GM12891 (cell line): ENCODE results near the gene CHSY1.

ENCODE experiments used
- DNase-seq: peaks from one replicate; pipeline ENCODE4 v3.0.0; 2011; ENCODE audit warnings: low spot score; ENCODE audit not compliant: insufficient read length
- FAIRE-seq: peaks from 2 replicates; lab custom pipeline; 2011; peaks lifted over from hg19 to GRCh38; lab: Jason Lieb, UNC
- PAX5 ChIP-seq: IDR thresholded peaks from 2 replicates; pipeline ENCODE4 v1.6.1; 2011; ENCODE audit warnings: low read length, moderate library complexity, mild to moderate bottlenecking; ENCODE audit not compliant: insufficient read depth, severe bottlenecking
- POLR2A ChIP-seq: IDR thresholded peaks from 2 replicates; pipeline ENCODE4 v1.6.1; 2011; ENCODE audit warnings: low read depth, low read length, control low read depth
- POLR2AphosphoS5 ChIP-seq: IDR thresholded peaks from 2 replicates; pipeline ENCODE4 v1.6.1; 2011; ENCODE audit warnings: low read depth, low read length, control low read depth
- POU2F2 ChIP-seq: IDR thresholded peaks from 2 replicates; pipeline ENCODE4 v1.6.1; 2011; ENCODE audit warnings: low read depth, mild to moderate bottlenecking, control low read depth, low read length, moderate library complexity
- SPI1 ChIP-seq: IDR thresholded peaks from 2 replicates; pipeline ENCODE4 v1.6.1; 2011; ENCODE audit warnings: low read depth, low read length, control low read depth
- TAF1 ChIP-seq: IDR thresholded peaks from 2 replicates; pipeline ENCODE4 v1.6.1; 2011; ENCODE audit warnings: low read depth, low read length, control low read depth

Gene CHSY1

DNA sequence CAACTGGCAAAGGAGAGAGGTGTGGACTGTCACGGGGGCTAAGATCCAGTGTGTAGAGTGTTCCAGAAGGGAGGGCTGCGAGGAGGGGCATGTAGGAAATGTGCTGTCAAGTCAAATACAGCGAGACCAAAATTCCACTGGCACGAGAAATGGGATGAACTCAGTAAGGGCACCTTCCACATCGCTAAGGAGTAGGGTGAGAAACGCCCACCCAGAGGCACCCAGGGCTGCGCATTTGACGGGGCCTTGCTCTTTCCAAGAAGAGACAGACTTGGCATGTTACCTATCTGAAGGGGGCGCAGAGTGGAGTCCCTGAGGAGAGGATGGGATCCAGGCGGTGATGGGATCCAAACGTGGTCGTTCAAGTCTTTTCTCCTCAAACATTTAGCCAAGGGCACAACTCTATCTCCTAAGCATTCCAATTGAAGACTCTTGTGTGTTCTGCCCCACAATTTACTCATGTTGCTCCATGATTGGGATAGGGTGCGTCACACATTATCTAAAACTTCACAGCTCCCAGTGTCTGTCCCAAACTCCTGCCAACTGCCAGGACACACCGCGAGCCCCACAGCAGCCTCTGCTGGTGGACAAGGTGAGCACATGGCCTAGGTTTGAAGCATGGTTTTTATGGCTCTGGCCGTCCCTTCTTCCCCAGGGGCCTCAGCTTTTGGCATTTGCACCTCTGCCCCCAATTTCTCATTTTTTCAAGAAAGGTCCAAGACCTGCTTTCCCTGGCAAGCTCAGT is 17.8 kb upstream of the CHSY1 start:
- FAIRE-seq (no peak), DNase-seq (no peak)
- no peak for TF ChIP-seq POLR2A
- peak; percentile 51; the same call in 1 of the 2 replicates for TF ChIP-seq POLR2AphosphoS5

DNA sequence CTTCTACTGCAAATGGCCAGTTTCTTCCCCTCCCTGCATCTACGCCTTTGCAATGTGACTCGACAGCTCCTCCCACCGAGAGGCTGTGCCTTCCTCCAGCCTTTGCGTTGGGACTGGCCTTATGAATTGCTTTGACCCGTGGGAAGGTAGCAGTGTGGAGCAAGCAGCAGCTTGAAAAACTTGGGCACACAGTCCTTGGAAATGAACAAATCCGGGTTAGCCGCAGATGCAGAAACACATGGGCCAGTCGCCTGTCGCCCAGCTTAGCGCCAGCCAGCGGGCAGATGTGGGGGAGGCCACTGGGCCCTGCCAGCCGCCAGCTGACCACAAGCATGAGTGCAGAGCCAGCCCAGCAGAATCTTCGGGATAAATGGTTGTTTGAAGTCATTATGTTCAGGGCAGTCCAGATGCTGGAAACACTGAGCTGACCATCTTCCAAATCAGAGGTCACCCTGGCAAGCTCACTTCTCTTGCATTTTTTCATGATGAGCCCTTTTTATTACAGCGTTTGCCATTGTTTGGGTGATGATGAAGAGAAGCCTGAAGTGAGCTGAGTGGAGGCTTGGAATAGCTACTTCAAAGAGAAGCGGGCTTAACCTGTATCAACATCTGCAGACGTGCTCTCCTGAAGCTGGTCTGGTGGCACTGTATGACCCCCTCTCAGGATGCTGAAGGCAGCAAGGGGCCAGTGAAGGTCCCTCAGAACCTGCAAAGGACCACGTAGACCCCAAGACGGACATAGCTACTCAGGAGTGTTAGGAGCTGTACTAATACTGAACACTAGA is 15.7 kb upstream of the CHSY1 start:
- TF ChIP-seq POLR2AphosphoS5 (no peak), POLR2A (no peak), TAF1 (no peak), PAX5 (no peak), POU2F2 (no peak), SPI1 (no peak)
- no peak for FAIRE-seq
- no peak for DNase-seq

DNA sequence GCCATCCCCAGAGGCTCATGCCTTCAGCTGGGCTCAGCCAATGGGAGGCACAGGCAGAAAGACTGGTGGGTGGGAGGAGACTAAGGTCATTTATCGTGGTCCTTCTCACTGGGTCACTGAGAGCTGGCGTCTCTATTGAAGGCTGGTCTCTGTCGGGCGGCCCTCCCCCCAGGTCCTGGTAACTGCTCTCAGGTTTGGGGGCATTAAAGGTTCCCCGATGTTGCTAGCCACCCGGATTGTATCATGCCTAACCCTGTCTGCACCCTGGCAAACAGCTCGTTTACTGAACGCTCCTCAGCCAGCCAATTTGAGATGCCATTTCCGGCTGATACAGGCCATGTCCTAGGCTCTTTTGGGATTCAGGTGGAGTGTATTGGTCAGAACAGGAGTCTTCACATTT is 14.9 kb upstream of the CHSY1 start:
- FAIRE-seq (no peak), DNase-seq (no peak)
- TF ChIP-seq SPI1: no peak
- no peak for TF ChIP-seq POU2F2
- no peak for TF ChIP-seq TAF1
- no peak for TF ChIP-seq POLR2A
- no peak for TF ChIP-seq POLR2AphosphoS5
- no peak for TF ChIP-seq PAX5

DNA sequence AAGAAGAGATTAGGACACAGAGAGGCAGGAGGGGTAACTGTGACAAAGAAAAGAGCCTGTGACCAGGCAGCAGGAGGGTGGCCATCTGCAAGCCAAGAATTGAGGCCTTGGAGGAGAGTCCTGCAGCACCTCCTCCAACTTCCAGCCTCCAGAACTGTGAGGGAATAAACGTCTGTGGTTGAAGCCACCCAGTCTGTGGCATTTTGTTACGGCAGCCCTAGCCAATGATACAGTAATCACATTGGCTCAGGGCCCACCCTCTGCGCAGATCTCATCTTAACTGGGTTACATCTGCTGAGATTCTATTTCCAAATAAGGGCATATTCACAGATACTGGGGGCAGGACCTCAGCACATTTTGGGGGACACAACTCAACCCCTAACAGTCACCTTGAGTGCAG is 14.2 kb upstream of the CHSY1 start:
- FAIRE-seq (no peak), DNase-seq (no peak)
- TF ChIP-seq POU2F2 (no peak), TAF1 (no peak), POLR2A (no peak)

DNA sequence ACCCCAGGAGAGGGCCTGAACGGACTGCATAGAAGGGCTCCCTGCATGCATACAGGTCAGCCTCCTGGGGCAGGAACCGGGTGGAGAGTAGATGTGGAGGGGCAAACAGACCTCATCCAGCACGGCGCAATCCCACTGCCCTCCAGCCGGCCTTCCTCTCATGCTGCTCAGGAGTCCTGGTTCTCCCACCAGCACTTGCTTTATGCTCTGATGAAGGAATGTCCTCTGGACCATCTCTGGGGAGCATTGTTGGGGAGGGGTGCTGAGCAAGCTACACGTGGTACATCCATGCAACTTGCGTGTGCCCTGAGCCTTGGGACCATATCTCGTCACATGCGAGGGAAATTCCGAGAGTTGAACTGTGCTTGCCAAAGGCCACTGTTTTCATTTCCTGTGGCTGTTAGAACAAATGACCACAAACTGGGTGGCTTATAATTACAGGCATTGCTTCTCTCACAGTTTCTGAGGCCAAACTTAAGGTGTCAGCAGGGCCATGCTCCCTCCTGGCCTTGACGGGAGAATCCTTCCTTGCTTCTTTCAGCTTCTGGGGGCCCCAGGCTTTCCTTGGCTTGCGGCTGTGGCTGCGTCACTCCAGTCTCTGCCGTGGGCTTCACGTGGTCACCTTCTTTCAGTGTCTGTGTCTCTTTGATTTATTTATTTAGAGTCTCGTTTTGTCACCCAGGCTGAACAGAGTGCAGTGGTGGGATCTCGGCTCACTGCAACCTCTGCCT is 13.2 kb upstream of the CHSY1 start:
- no peak for TF ChIP-seq TAF1
- TF ChIP-seq SPI1: no peak
- TF ChIP-seq POU2F2: no peak
- no peak for TF ChIP-seq POLR2A
- no peak for TF ChIP-seq POLR2AphosphoS5
- no peak for TF ChIP-seq PAX5
- DNase-seq: no peak
- FAIRE-seq: peak; percentile 58

DNA sequence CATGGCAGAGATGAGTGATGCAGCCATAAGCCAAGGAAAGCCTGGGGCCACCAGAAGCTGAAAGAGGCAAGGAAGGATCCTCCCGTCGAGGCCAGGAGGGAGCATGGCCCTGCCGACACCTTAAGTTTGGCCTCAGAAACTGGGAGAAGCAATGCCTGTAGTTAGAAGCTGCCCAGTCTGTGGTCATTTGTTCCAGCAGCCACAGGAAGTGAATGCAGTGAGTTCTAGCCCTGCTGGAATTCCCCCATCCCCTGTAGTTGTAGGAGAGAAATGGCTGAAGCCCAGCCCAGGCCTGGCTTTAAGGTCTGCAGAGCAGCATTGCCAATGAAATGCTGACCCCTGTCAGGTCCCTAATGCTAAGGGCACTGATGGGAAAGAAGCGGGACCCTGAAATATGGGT is 12.2 kb upstream of the CHSY1 start:
- peak; percentile 52 for FAIRE-seq
- DNase-seq: no peak
- 0 out of 2 replicates have a peak, but pooled peaks have one; percentile 4 for TF ChIP-seq SPI1
- TF ChIP-seq PAX5: no peak
- TF ChIP-seq TAF1: no peak
- no peak for TF ChIP-seq POLR2A
- no peak for TF ChIP-seq POU2F2

DNA sequence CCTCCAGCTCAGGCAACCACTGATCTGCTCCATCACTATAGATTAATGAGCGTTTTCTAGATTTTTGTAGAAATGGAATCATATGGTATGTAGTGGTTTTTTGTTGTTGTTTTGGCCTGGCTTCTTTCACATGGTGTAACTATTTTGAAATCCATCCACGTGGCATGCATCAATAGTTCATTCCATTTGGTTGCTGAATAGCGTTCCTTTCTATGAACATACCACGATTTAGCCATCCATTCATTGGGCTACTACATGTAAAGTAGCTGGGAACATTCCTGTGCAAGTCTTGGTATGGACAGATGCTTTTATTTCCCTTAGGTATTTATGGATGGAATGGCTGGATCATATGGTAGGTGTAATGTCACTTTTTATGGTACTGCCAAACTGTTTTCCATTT is 10.7 kb upstream of the CHSY1 start:
- FAIRE-seq: no peak
- TF ChIP-seq POU2F2 (no peak), SPI1 (no peak), POLR2A (no peak), POLR2AphosphoS5 (no peak), PAX5 (no peak), TAF1 (no peak)
- DNase-seq: no peak

DNA sequence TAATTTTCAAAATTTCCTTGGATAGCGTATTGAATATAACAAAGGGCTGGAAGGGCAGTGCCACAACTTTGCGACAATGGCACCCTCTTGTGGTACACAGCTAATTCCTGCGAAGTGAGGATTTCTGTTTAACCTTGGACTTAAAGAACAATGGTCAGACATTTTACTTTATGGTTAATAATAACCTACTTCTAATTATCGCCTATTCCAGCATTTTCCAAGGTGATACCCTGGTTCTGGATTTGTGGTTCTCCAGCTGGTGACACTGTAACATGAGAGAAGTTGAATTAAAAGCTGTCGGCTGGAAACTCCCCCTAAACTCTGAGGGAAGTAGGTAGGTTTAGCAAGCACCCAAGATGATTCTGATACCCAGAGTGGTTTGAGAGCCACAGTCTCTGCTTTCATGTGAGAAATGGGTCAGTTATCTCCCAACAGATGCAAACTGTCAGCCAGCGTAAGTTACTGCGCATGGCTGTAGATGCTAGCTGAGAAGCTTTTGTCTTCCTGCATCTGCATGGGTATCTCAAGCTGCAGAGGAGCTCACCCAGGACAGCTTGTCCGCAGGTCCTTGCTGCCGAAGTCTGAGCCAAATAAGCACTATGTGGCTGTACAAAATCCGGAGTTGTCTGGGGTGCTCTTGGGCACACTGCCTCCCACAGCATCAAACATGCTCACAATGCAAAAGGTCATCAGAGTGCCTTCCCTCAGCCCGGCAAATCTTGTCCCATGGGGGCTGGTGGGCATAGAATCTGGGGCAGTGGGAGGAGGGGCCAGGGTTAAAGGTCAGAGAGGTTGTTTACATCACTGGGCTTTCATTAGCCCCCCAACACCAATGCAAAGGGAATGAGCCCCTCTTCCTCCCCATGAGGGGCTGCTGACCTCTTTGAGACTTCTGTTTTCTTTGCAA is 6.6 kb upstream of the CHSY1 start:
- FAIRE-seq (peak; percentile 38), DNase-seq (no peak)
- TF ChIP-seq SPI1 (no peak), POLR2A (no peak), PAX5 (no peak), POLR2AphosphoS5 (no peak), POU2F2 (no peak), TAF1 (no peak)

DNA sequence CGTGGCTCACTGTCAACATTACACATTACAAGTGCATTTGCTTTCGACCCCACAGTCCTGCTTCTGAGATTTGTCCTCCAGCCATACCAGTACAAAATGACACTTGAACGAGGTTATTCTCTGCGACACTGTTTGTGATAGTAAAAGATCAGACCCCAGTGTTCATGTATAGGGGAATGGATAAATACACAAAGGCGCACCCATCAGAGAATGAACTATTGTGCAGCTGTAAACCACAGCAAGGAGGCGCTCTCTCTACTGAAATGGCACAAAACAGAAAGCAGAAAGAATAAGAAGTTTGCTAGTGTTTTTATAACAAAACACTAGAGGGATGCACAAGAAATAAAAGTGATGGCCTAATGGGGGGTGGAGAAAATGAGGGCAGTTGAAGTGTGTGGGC is 4.9 kb upstream of the CHSY1 start:
- FAIRE-seq (no peak), DNase-seq (no peak)
- no peak for TF ChIP-seq TAF1
- TF ChIP-seq POU2F2: no peak
- no peak for TF ChIP-seq POLR2A
